Posterior cingulate gyrus (tissue), 11 donors: Measurements from ENCODE around the gene DNM2.
A peak's percentile ranks its signal among the peaks of the same experiment; 100 is the strongest.
"Not testable (repeated sequence)": the region's sequence is repeated elsewhere in the genome, so short reads cannot be mapped to it uniquely, and the experiment has no call there.

Source experiments
- DNase-seq, 10 donors: peaks; one replicate each; pipeline versions ENCODE4 v3.0.0 to v3.0.0-alpha.2; 2020 to 2021; ENCODE audit warnings: mixed read lengths in 3 of 10
- intact Hi-C: fragments of 100-400 bp; cut with DNase I; formaldehyde crosslinking; loops from one replicate; pipeline ENCODE4 v1.15.1; 2023

DNM2 gene

GRCh38 chr19:10717356-10718204, at the start of gene DNM2:
Gene DNM2, plus strand, starts transcription at chr19:10718079. Its CDS starts 164 bp downstream, at chr19:10718243.
- peak; percentile 97 to 100 (median 98) for DNase-seq
- intact Hi-C loops = loop anchor here (1.0 to 10.0 kb wide), 3 partner anchors 53 to 145 kb away; partner anchors contain the start of gene TMED1

GRCh38 chr19:10669246-10669645, 48.6 kb upstream of the DNM2 start:
- peak in 1 of 10 donors; percentile 20 for DNase-seq
- intact Hi-C loops = no loop called here

- no peak for DNase-seq
- intact Hi-C loops = no loop called here
Observed at GRCh38 chr19:10670182-10670581, 47.7 kb upstream of the DNM2 start.

GRCh38 chr19:10670876-10671804, 46.7 kb upstream of the DNM2 start:
- intact Hi-C loops = no loop called here
- DNase-seq = peak in 1 of 10 donors; percentile 66

- intact Hi-C loops = not testable (repeated sequence)
- peak in 1 of 10 donors; percentile 20 for DNase-seq
Observed at GRCh38 chr19:10671922-10672321, 46.0 kb upstream of the DNM2 start.

GRCh38 chr19:10675214-10675613, 42.7 kb upstream of the DNM2 start:
- intact Hi-C loops = not testable (repeated sequence)
- peak in 1 of 10 donors; percentile 50 for DNase-seq

GRCh38 chr19:10677751-10678150, 40.1 kb upstream of the DNM2 start:
- no peak for DNase-seq
- intact Hi-C loops = no loop called here

GRCh38 chr19:10678813-10679212, 39.1 kb upstream of the DNM2 start:
- DNase-seq = no peak
- intact Hi-C loops = no loop called here

- intact Hi-C loops = no loop called here
- no peak for DNase-seq
Observed at GRCh38 chr19:10679743-10680142, 38.1 kb upstream of the DNM2 start.

- no peak for DNase-seq
- intact Hi-C loops = no loop called here
Observed at GRCh38 chr19:10680545-10681135, 37.2 kb upstream of the DNM2 start.

GRCh38 chr19:10681658-10682057, 36.2 kb upstream of the DNM2 start:
- intact Hi-C loops = no loop called here
- DNase-seq = no peak

GRCh38 chr19:10682397-10683063, 35.3 kb upstream of the DNM2 start:
- intact Hi-C loops = no loop called here

GRCh38 chr19:10683064-10683426, 34.8 kb upstream of the DNM2 start:
- no peak for DNase-seq
- intact Hi-C loops = no loop called here

More at GRCh38 chr19:10682397-10683063, 35.3 kb upstream of the DNM2 start:
- peak in 1 of 10 donors; percentile 78 for DNase-seq

GRCh38 chr19:10683582-10683981, 34.3 kb upstream of the DNM2 start:
- intact Hi-C loops = no loop called here
- DNase-seq = no peak

GRCh38 chr19:10685210-10685609, 32.7 kb upstream of the DNM2 start:
- intact Hi-C loops = no loop called here

GRCh38 chr19:10686193-10686592, 31.7 kb upstream of the DNM2 start:
- peak in 1 of 10 donors; percentile 70 for DNase-seq
- intact Hi-C loops = no loop called here

More at GRCh38 chr19:10685210-10685609, 32.7 kb upstream of the DNM2 start:
- peak in 5 of 10 donors; percentile 21 to 87 (median 37) for DNase-seq

- DNase-seq = peak; percentile 77 to 97 (median 81)
- intact Hi-C loops = no loop called here
Observed at GRCh38 chr19:10686661-10687517, 31.0 kb upstream of the DNM2 start.

- DNase-seq = peak in 1 of 10 donors; percentile 78
- intact Hi-C loops = no loop called here
Observed at GRCh38 chr19:10687518-10688288, 30.2 kb upstream of the DNM2 start.
